HFF-Myc (cell line): Measurements from ENCODE around the gene ABCG8.

Experiments used
- DNase-seq: peaks from one replicate; pipeline ENCODE4 v3.0.0-alpha.2; 2011; ENCODE audit warnings: low read depth; ENCODE audit errors: extremely low read depth
- H3K4me3 ChIP-seq: replicated peaks from 2 replicates; pipeline ENCODE4 v1.5.1; 2011; ENCODE audit warnings: low read depth, mild to moderate bottlenecking, control low read depth, low read length
- TF ChIP-seq, protein P1 (sequence below): IDR thresholded peaks from 2 replicates; pipeline ENCODE4 v1.5.1; 2012; ENCODE audit warnings: mild to moderate bottlenecking, low read depth, low read length, control low read depth; ENCODE audit errors: missing control alignments

Gene ABCG8

DNA sequence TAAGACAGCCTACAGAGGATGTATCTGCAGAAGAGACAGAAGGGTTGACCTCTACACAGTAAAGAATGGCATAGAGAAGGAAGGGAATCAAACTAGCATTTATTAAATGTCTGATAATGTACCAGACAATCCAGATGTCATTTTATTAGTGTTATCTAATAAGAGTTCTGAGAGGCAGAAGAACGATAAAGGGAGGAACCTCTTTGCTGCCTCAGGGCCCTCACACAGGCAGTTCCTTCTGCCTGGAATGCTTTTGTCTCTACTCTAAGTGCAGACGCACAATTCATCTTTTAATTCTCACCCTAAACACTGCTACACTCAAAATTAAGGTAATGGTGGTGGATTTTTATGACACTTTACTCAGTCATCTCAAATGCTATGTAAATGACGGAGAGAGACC lies 92.5 kb downstream of the ABCG8 start:
- no peak for DNase-seq
- TF ChIP-seq, protein P1, sequence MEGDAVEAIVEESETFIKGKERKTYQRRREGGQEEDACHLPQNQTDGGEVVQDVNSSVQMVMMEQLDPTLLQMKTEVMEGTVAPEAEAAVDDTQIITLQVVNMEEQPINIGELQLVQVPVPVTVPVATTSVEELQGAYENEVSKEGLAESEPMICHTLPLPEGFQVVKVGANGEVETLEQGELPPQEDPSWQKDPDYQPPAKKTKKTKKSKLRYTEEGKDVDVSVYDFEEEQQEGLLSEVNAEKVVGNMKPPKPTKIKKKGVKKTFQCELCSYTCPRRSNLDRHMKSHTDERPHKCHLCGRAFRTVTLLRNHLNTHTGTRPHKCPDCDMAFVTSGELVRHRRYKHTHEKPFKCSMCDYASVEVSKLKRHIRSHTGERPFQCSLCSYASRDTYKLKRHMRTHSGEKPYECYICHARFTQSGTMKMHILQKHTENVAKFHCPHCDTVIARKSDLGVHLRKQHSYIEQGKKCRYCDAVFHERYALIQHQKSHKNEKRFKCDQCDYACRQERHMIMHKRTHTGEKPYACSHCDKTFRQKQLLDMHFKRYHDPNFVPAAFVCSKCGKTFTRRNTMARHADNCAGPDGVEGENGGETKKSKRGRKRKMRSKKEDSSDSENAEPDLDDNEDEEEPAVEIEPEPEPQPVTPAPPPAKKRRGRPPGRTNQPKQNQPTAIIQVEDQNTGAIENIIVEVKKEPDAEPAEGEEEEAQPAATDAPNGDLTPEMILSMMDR = no peak

More for the DNA sequence above, 92.5 kb downstream of the ABCG8 start:
- no peak overlapping the region for H3K4me3 ChIP-seq
